GM23248 (cell line): ENCODE results near the gene YWHAG. TPM values are rescaled to one million over a fixed set of nuclear protein-coding genes. Genes with fewer than 3 reads are reported as not detected.

Source experiments
- DNase-seq: peaks from one replicate; pipeline ENCODE4 v3.0.0-alpha.2; 2015
- H2AFZ ChIP-seq: fragments of 200-600 bp; sonication (generic); 2 replicates; pipeline ENCODE4 v1.6.1; 2016; ENCODE audit warnings: antibody characterized with exemption
- H3F3A ChIP-seq: fragments of 200-600 bp; sonication (generic); 2 replicates; pipeline ENCODE4 v1.6.1; 2016; ENCODE audit warnings: mild to moderate bottlenecking, antibody characterized with exemption, mixed run types; ENCODE audit not compliant: insufficient read depth
- H3K27ac ChIP-seq: fragments of 200-600 bp; sonication (generic); 2 replicates; pipeline ENCODE4 v1.5.1; 2016; ENCODE audit warnings: mild to moderate bottlenecking
- H3K27me3 ChIP-seq: fragments of 200-600 bp; sonication (generic); replicated peaks from 2 replicates; pipeline ENCODE4 v1.6.1; 2016; ENCODE audit warnings: mild to moderate bottlenecking; ENCODE audit not compliant: insufficient read depth
- H3K36me3 ChIP-seq: fragments of 200-600 bp; sonication (generic); 2 replicates; pipeline ENCODE4 v1.6.1; 2016; ENCODE audit warnings: low read depth, mild to moderate bottlenecking
- H3K4me1 ChIP-seq: fragments of 200-600 bp; sonication (generic); 2 replicates; pipeline ENCODE4 v1.6.1; 2016; ENCODE audit warnings: mild to moderate bottlenecking; ENCODE audit not compliant: insufficient read depth
- H3K4me2 ChIP-seq: fragments of 200-600 bp; sonication (generic); one replicate; pipeline ENCODE4 v1.6.1; 2016; ENCODE audit warnings: mild to moderate bottlenecking; ENCODE audit not compliant: unreplicated experiment
- H3K4me3 ChIP-seq: fragments of 200-600 bp; sonication (generic); 2 replicates; pipeline ENCODE4 v1.5.1; 2016; ENCODE audit warnings: mild to moderate bottlenecking
- H3K79me2 ChIP-seq: fragments of 200-600 bp; sonication (generic); 2 replicates; pipeline ENCODE4 v1.6.1; 2016; ENCODE audit warnings: mild to moderate bottlenecking; ENCODE audit not compliant: insufficient read depth
- H3K9ac ChIP-seq: fragments of 200-600 bp; sonication (generic); 2 replicates; pipeline ENCODE4 v1.6.1; 2016; ENCODE audit warnings: mild to moderate bottlenecking
- H3K9me2 ChIP-seq: fragments of 200-600 bp; sonication (generic); 2 replicates; pipeline ENCODE4 v1.6.1; 2016; ENCODE audit warnings: mixed run types, mild to moderate bottlenecking, moderate library complexity; ENCODE audit not compliant: insufficient read depth
- H3K9me3 ChIP-seq: fragments of 200-600 bp; sonication (generic); one replicate; pipeline ENCODE4 v1.6.1; 2017; ENCODE audit warnings: low read depth
- H4K20me1 ChIP-seq: fragments of 200-600 bp; sonication (generic); 2 replicates; pipeline ENCODE4 v1.6.0; 2016; ENCODE audit not compliant: insufficient read depth
- EZH2 ChIP-seq: fragments of 200-600 bp; sonication (generic); IDR thresholded peaks from 2 replicates; pipeline ENCODE4 v1.6.1; 2018; ENCODE audit warnings: antibody characterized with exemption, mild to moderate bottlenecking; ENCODE audit not compliant: insufficient read depth, poor library complexity, severe bottlenecking
- EZH2phosphoT487 ChIP-seq: fragments of 200-600 bp; sonication (generic); IDR thresholded peaks from 2 replicates; pipeline ENCODE4 v1.6.1; 2018; ENCODE audit warnings: antibody characterized with exemption, moderate library complexity, mild to moderate bottlenecking, low read depth; ENCODE audit not compliant: insufficient read depth
- WGBS, 2 experiments: methylation state at CpG; one replicate each; pipeline ENCODE4 v1.1.6; 2015 to 2017; ENCODE audit warnings: low lambda C conversion rate in 2 of 2, low coverage in 1 of 2; ENCODE audit errors: missing lambda C conversion rate in 2 of 2; 5-methylcytosine and 5-hydroxymethylcytosine counted together
- in situ Hi-C: fragments of 300-500 bp; cut with MboI; formaldehyde crosslinking; loops from 2 replicates; pipeline ENCODE4 v1.15.0; 2020
- polyA plus RNA-seq: library from polyadenylated mRNA; unstranded; fragments of >200 nt; fragmentation: Nextera tagmentation; extraction: Ambion mirVana; gene quantifications from 2 replicates; pipeline ENCODE4 v1.2.1, GENCODE V29; 2016
- total RNA-seq: library from RNA; depleted of rRNA; stranded (reverse); fragments of >200 nt; shearing (Covaris generic); gene quantifications from 2 replicates; pipeline ENCODE4 v1.2.3, GENCODE V29; 2014

YWHAG gene
- total and polyA plus RNA-seq, 2 experiments from 2014 or later, result 28.4 to 56.0 TPM

- H3K4me1 ChIP-seq, result peaks cover 8% of the 10 kb centered on the region; the same call in 1 of the 2 replicates
- 96 to 97% methylated on average over 14 of the region's 14 CpGs for WGBS, 2 experiments
- no peak overlapping the region for H3K27ac ChIP-seq
- no peak for TF ChIP-seq EZH2phosphoT487
- TF ChIP-seq EZH2, result no peak
- H3K79me2 ChIP-seq, result peaks cover 100% of the 10 kb centered on the region
- in situ Hi-C loops, result no loop called here
- no peaks in the 10 kb centered on the region for H3K9me2 ChIP-seq
- DNase-seq, result no peak
- H3K27me3 ChIP-seq, result no peaks in the 10 kb centered on the region
- no peaks in the 10 kb centered on the region for H3K9me3 ChIP-seq
- no peak overlapping the region for H3K4me2 ChIP-seq
- H2AFZ ChIP-seq, result no peak overlapping the region
- peaks cover 16% of the 10 kb centered on the region; the same call in 1 of the 2 replicates for H3F3A ChIP-seq
- peaks cover 13% of the 10 kb centered on the region for H3K36me3 ChIP-seq
- no peak overlapping the region for H3K4me3 ChIP-seq
- H4K20me1 ChIP-seq, result peaks cover 48% of the 10 kb centered on the region
- H3K9ac ChIP-seq, result no peak overlapping the region
Measured at GRCh38 chr7:76333511-76334101, 25.2 kb downstream of the YWHAG start.

GRCh38 chr7:76332078-76332477 lies 26.7 kb downstream of the YWHAG start:
- Histone ChIP-seq H3K79me2 (peaks cover 99% of the 10 kb centered on the region), H3F3A (peaks cover 24% of the 10 kb centered on the region), H3K36me3 (peaks cover 21% of the 10 kb centered on the region), H3K4me2 (no peak overlapping the region), H3K9me3 (no peaks in the 10 kb centered on the region), H4K20me1 (peaks cover 35% of the 10 kb centered on the region; the same call in 1 of the 2 replicates), H3K27ac (no peak overlapping the region), H2AFZ (no peak overlapping the region), H3K9me2 (no peaks in the 10 kb centered on the region), H3K9ac (no peak overlapping the region), H3K27me3 (no peaks in the 10 kb centered on the region), H3K4me3 (no peak overlapping the region), H3K4me1 (peaks cover 3% of the 10 kb centered on the region; the same call in 1 of the 2 replicates)
- no peak for DNase-seq
- TF ChIP-seq EZH2 (no peak), EZH2phosphoT487 (no peak)
- 87 to 88% methylated on average over 9 of the region's 9 CpGs for WGBS, 2 experiments
- in situ Hi-C loops, result no loop called here

GRCh38 chr7:76330673-76331072 lies 28.1 kb downstream of the YWHAG start:
- DNase-seq, result no peak

GRCh38 chr7:76330261-76330660 lies 28.5 kb downstream of the YWHAG start:
- Histone ChIP-seq H3K27me3 (no peaks in the 10 kb centered on the region), H3K79me2 (peaks cover 99% of the 10 kb centered on the region), H3K9ac (no peak overlapping the region), H3K36me3 (peaks cover 37% of the 10 kb centered on the region), H2AFZ (no peak overlapping the region), H3K4me1 (peaks cover 10% of the 10 kb centered on the region; the same call in 1 of the 2 replicates), H3K4me3 (no peak overlapping the region), H3F3A (peaks cover 37% of the 10 kb centered on the region), H4K20me1 (peaks cover 35% of the 10 kb centered on the region), H3K9me2 (no peaks in the 10 kb centered on the region), H3K4me2 (no peak overlapping the region), H3K9me3 (no peaks in the 10 kb centered on the region), H3K27ac (no peak overlapping the region)
- WGBS, 2 experiments, result 58 to 59% methylated on average over 4 of the region's 4 CpGs
- in situ Hi-C loops, result no loop called here
- TF ChIP-seq EZH2phosphoT487 (no peak), EZH2 (no peak)
- DNase-seq, result no peak

More at GRCh38 chr7:76330673-76331072, 28.1 kb downstream of the YWHAG start:
- H4K20me1 ChIP-seq, result peaks cover 35% of the 10 kb centered on the region
- H3K27ac ChIP-seq, result no peak overlapping the region
- no peaks in the 10 kb centered on the region for H3K27me3 ChIP-seq
- H3K36me3 ChIP-seq, result peaks cover 33% of the 10 kb centered on the region
- no peak overlapping the region for H2AFZ ChIP-seq
- no peak for TF ChIP-seq EZH2
- no peak for TF ChIP-seq EZH2phosphoT487
- H3K9me3 ChIP-seq, result no peaks in the 10 kb centered on the region
- H3K4me1 ChIP-seq, result peaks cover 10% of the 10 kb centered on the region; the same call in 1 of the 2 replicates
- no peak overlapping the region for H3K4me2 ChIP-seq
- 92 to 93% methylated on average over 5 of the region's 5 CpGs for WGBS, 2 experiments
- H3K4me3 ChIP-seq, result no peak overlapping the region
- H3K9ac ChIP-seq, result no peak overlapping the region
- H3K79me2 ChIP-seq, result peaks cover 99% of the 10 kb centered on the region
- in situ Hi-C loops, result no loop called here
- H3K9me2 ChIP-seq, result no peaks in the 10 kb centered on the region
- H3F3A ChIP-seq, result peaks cover 36% of the 10 kb centered on the region
